Lower leg skin (tissue), 3 donors: ENCODE results near the gene KCTD12.

ENCODE experiments used
- POLR2A ChIP-seq, 2 donors: fragments of 450-650 bp; IDR thresholded peaks; one replicate each; pipeline ENCODE4 v1.6.1; 2016 to 2017; ENCODE audit warnings: antibody characterized with exemption in 2 of 2, mild to moderate bottlenecking in 1 of 2, moderate library complexity in 1 of 2
- TF ChIP-seq, protein P1 (sequence below), 3 donors: fragments of 450-650 bp; IDR thresholded peaks; one replicate each; pipeline ENCODE4 v1.5.1; 2016; ENCODE audit warnings: antibody characterized with exemption in 3 of 3, mild to moderate bottlenecking in 3 of 3, moderate library complexity in 2 of 3

DNA sequence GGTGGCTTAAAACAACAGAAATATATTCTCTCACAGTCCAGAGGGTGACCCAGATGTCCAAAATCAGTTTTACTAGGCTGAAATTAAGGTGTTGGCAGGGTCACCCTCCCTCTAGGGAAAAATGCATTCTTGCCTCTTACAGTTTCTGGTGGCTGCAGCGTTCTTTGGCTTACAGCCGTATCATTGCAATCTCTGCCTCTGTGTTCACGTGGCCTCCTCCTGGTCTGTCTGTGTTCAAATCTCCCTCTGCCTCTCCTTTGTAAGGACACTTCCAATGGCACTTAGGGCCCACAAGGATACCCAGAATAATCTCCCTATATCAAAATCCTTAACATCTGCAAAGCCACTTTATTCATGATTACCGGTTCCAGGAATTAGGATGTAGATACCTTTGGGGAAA is 21.1 kb downstream of the KCTD12 start:
- TF ChIP-seq, protein P1, sequence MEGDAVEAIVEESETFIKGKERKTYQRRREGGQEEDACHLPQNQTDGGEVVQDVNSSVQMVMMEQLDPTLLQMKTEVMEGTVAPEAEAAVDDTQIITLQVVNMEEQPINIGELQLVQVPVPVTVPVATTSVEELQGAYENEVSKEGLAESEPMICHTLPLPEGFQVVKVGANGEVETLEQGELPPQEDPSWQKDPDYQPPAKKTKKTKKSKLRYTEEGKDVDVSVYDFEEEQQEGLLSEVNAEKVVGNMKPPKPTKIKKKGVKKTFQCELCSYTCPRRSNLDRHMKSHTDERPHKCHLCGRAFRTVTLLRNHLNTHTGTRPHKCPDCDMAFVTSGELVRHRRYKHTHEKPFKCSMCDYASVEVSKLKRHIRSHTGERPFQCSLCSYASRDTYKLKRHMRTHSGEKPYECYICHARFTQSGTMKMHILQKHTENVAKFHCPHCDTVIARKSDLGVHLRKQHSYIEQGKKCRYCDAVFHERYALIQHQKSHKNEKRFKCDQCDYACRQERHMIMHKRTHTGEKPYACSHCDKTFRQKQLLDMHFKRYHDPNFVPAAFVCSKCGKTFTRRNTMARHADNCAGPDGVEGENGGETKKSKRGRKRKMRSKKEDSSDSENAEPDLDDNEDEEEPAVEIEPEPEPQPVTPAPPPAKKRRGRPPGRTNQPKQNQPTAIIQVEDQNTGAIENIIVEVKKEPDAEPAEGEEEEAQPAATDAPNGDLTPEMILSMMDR (IDR thresholded peaks at IDR 0.05): no peak
- no peak for TF ChIP-seq POLR2A (IDR thresholded peaks at IDR 0.05)
